Amniotic epithelial cell (primary cell): ENCODE measurements around the gene IQCE.
"Not testable (repeated sequence)": the region's sequence is repeated elsewhere in the genome, so short reads cannot be mapped to it uniquely, and the experiment has no call there.

Experiments
- DNase-seq: peaks from one replicate; pipeline ENCODE4 v3.0.0-alpha.2; 2010; ENCODE audit warnings: low read depth

The IQCE gene

GRCh38 chr7:2532199-2532772 lies 26.5 kb upstream of the IQCE start:
- not testable (repeated sequence) for DNase-seq

GRCh38 chr7:2532816-2533215 lies 26.0 kb upstream of the IQCE start:
- not testable (repeated sequence) for DNase-seq

GRCh38 chr7:2533566-2533965 lies 25.2 kb upstream of the IQCE start:
- DNase-seq: not testable (repeated sequence)

- DNase-seq: not testable (repeated sequence)
These were observed 24.6 kb upstream of the IQCE start for GRCh38 chr7:2534214-2534613.

GRCh38 chr7:2535872-2536627 lies 22.7 kb upstream of the IQCE start:
- not testable (repeated sequence) for DNase-seq

- no peak for DNase-seq
These were observed 20.6 kb upstream of the IQCE start for GRCh38 chr7:2537981-2538851.

GRCh38 chr7:2539031-2539911 lies 19.5 kb upstream of the IQCE start:
- DNase-seq: no peak

- no peak for DNase-seq
These were observed 18.6 kb upstream of the IQCE start for GRCh38 chr7:2540133-2540532.

GRCh38 chr7:2540641-2541051 lies 18.1 kb upstream of the IQCE start:
- no peak for DNase-seq

GRCh38 chr7:2541291-2542010 lies 17.3 kb upstream of the IQCE start:
- DNase-seq: no peak

GRCh38 chr7:2542011-2542915 lies 16.5 kb upstream of the IQCE start:
- DNase-seq: no peak

GRCh38 chr7:2542916-2543871 lies 15.6 kb upstream of the IQCE start:
- DNase-seq: no peak

GRCh38 chr7:2544541-2545188 lies 14.1 kb upstream of the IQCE start:
- DNase-seq: no peak

GRCh38 chr7:2545746-2546425 lies 12.9 kb upstream of the IQCE start:
- DNase-seq: no peak

GRCh38 chr7:2546776-2547586 lies 11.8 kb upstream of the IQCE start:
- no peak for DNase-seq

GRCh38 chr7:2551418-2551817 lies 7.4 kb upstream of the IQCE start:
- DNase-seq: no peak

- no peak for DNase-seq
These were observed 5.7 kb upstream of the IQCE start for GRCh38 chr7:2553108-2553507.
